Neuron (in vitro differentiated cells): ENCODE data around the gene UNC13D.

Source experiments
- H2AFZ ChIP-seq: one replicate; pipeline ENCODE4 v1.6.1; 2013; ENCODE audit warnings: low read depth, mild to moderate bottlenecking, inconsistent platforms, low read length, moderate library complexity
- H3K27me3 ChIP-seq: one replicate; pipeline ENCODE4 v1.6.1; 2013; ENCODE audit warnings: low read length; ENCODE audit not compliant: insufficient read depth
- H3K36me3 ChIP-seq: one replicate; pipeline ENCODE4 v1.6.1; 2013; ENCODE audit warnings: low read length; ENCODE audit not compliant: insufficient read depth
- H3K4me1 ChIP-seq: one replicate; pipeline ENCODE4 v1.6.1; 2013; ENCODE audit warnings: low read length; ENCODE audit not compliant: insufficient read depth
- H3K4me3 ChIP-seq: 2 replicates; pipeline ENCODE4 v1.5.1; 2013; ENCODE audit warnings: mild to moderate bottlenecking, low read length, moderate library complexity
- H3K9me3 ChIP-seq: one replicate; pipeline ENCODE4 v1.6.1; 2013; ENCODE audit warnings: low read length

UNC13D gene

GRCh38 chr17:75842411-75842810, 1.8 kb downstream of the UNC13D start:
- Histone ChIP-seq H3K27me3 (no peaks in the 10 kb centered on the region), H3K4me1 (no peaks in the 10 kb centered on the region), H3K36me3 (peaks cover 14% of the 10 kb centered on the region), H2AFZ (no peak overlapping the region), H3K4me3 (no peak overlapping the region), H3K9me3 (no peaks in the 10 kb centered on the region)

- H3K4me3 ChIP-seq, result no peak overlapping the region
- no peaks in the 10 kb centered on the region for H3K4me1 ChIP-seq
- no peaks in the 10 kb centered on the region for H3K9me3 ChIP-seq
These were observed 3.4 kb downstream of the UNC13D start for GRCh38 chr17:75840799-75841164.

GRCh38 chr17:75839942-75840798, 4.0 kb downstream of the UNC13D start:
- Histone ChIP-seq H3K36me3 (no peaks in the 10 kb centered on the region), H3K4me1 (no peaks in the 10 kb centered on the region), H3K27me3 (no peaks in the 10 kb centered on the region), H2AFZ (no peak overlapping the region), H3K9me3 (no peaks in the 10 kb centered on the region), H3K4me3 (no peak overlapping the region)

More at GRCh38 chr17:75840799-75841164, 3.4 kb downstream of the UNC13D start:
- Histone ChIP-seq H2AFZ (no peak overlapping the region), H3K36me3 (no peaks in the 10 kb centered on the region), H3K27me3 (no peaks in the 10 kb centered on the region)

- no peaks in the 10 kb centered on the region for H3K9me3 ChIP-seq
- no peaks in the 10 kb centered on the region for H3K27me3 ChIP-seq
- no peak overlapping the region for H3K4me3 ChIP-seq
- no peak overlapping the region for H2AFZ ChIP-seq
- H3K36me3 ChIP-seq, result no peaks in the 10 kb centered on the region
- H3K4me1 ChIP-seq, result no peaks in the 10 kb centered on the region
These were observed 5.8 kb downstream of the UNC13D start for GRCh38 chr17:75838410-75838809.

GRCh38 chr17:75837899-75838298, 6.3 kb downstream of the UNC13D start:
- no peaks in the 10 kb centered on the region for H3K4me1 ChIP-seq
- no peaks in the 10 kb centered on the region for H3K27me3 ChIP-seq
- no peaks in the 10 kb centered on the region for H3K9me3 ChIP-seq
- no peak overlapping the region for H3K4me3 ChIP-seq
- H2AFZ ChIP-seq, result no peak overlapping the region
- H3K36me3 ChIP-seq, result no peaks in the 10 kb centered on the region

GRCh38 chr17:75836605-75837004, 7.6 kb downstream of the UNC13D start:
- no peaks in the 10 kb centered on the region for H3K27me3 ChIP-seq
- no peaks in the 10 kb centered on the region for H3K4me1 ChIP-seq
- H3K4me3 ChIP-seq, result no peak overlapping the region
- no peaks in the 10 kb centered on the region for H3K9me3 ChIP-seq
- no peaks in the 10 kb centered on the region for H3K36me3 ChIP-seq
- H2AFZ ChIP-seq, result no peak overlapping the region

GRCh38 chr17:75835654-75835987, 8.6 kb downstream of the UNC13D start:
- Histone ChIP-seq H3K36me3 (no peaks in the 10 kb centered on the region), H3K4me3 (no peak overlapping the region), H3K4me1 (no peaks in the 10 kb centered on the region), H3K27me3 (no peaks in the 10 kb centered on the region), H2AFZ (no peak overlapping the region), H3K9me3 (no peaks in the 10 kb centered on the region)

GRCh38 chr17:75834928-75835653, 9.1 kb downstream of the UNC13D start:
- Histone ChIP-seq H3K4me1 (no peaks in the 10 kb centered on the region), H3K4me3 (no peak overlapping the region), H3K27me3 (no peaks in the 10 kb centered on the region), H3K9me3 (no peaks in the 10 kb centered on the region), H2AFZ (no peak overlapping the region), H3K36me3 (no peaks in the 10 kb centered on the region)

GRCh38 chr17:75834279-75834920, 9.8 kb downstream of the UNC13D start:
- Histone ChIP-seq H3K9me3 (no peaks in the 10 kb centered on the region), H3K4me1 (no peaks in the 10 kb centered on the region), H3K4me3 (no peak overlapping the region), H2AFZ (no peak overlapping the region), H3K27me3 (no peaks in the 10 kb centered on the region), H3K36me3 (no peaks in the 10 kb centered on the region)

GRCh38 chr17:75832652-75833400, 11.4 kb downstream of the UNC13D start:
- no peaks in the 10 kb centered on the region for H3K4me1 ChIP-seq
- no peaks in the 10 kb centered on the region for H3K9me3 ChIP-seq
- H3K27me3 ChIP-seq, result no peaks in the 10 kb centered on the region
- H2AFZ ChIP-seq, result no peak overlapping the region
- no peaks in the 10 kb centered on the region for H3K36me3 ChIP-seq
- no peak overlapping the region for H3K4me3 ChIP-seq

GRCh38 chr17:75832164-75832651, 12.0 kb downstream of the UNC13D start:
- H2AFZ ChIP-seq, result no peak overlapping the region

GRCh38 chr17:75831032-75831571, 13.1 kb downstream of the UNC13D start:
- Histone ChIP-seq H3K4me1 (no peaks in the 10 kb centered on the region), H3K27me3 (no peaks in the 10 kb centered on the region), H3K4me3 (no peak overlapping the region), H3K9me3 (no peaks in the 10 kb centered on the region), H2AFZ (no peak overlapping the region), H3K36me3 (peaks cover 6% of the 10 kb centered on the region)

More at GRCh38 chr17:75832164-75832651, 12.0 kb downstream of the UNC13D start:
- Histone ChIP-seq H3K4me3 (no peak overlapping the region), H3K4me1 (no peaks in the 10 kb centered on the region), H3K27me3 (no peaks in the 10 kb centered on the region), H3K9me3 (no peaks in the 10 kb centered on the region), H3K36me3 (no peaks in the 10 kb centered on the region)
